CD4-positive, alpha-beta T cell treated with Interleukin-10 for 1 hour (primary cell): ENCODE results near the gene RASAL2.

Experiments used
- DNase-seq: peaks from one replicate; pipeline ENCODE4 v3.0.0-alpha.2; 2020

RASAL2 gene

DNA sequence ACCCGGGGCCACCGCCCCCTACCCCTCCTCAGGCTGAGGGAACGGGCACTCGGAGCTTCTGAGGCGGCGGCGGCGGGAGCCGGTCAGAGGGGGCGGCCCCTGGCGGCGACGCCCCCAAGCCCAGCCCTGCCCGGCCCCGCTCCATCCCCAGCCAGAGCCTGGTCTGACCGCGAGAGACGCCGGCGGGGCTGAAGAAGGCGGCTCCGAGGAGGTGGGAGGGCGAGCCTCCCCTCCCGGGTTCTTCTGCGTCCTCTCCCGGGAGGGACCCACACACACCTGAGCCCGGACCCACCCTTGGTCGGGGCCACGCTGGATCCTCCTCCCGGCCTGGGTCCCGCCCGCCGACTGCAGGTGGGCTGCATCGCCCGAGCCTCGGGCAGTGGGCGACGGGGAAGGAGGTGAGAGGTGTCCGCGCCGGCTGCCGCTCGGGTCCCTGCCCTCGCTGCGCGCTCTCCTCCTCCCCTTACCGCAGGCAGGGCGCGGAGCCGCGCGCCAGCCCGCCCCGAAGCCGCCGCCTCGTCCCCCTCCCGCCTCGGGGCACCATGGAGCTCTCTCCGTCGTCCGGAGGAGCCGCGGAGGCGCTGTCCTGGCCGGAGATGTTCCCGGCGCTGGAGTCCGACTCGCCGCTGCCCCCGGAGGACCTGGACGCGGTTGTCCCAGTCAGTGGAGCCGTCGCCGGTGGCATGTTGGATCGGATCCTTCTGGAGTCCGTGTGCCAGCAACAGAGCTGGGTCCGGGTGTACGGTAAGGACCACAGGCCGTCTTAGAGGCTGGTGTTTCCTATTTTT is at the start of gene RASAL2:
Gene RASAL2 (plus strand): TSS at position 154 of the 788 bp plus-strand sequence. CDS start 389 bp downstream, at position 543.
- DNase-seq: no peak

DNA sequence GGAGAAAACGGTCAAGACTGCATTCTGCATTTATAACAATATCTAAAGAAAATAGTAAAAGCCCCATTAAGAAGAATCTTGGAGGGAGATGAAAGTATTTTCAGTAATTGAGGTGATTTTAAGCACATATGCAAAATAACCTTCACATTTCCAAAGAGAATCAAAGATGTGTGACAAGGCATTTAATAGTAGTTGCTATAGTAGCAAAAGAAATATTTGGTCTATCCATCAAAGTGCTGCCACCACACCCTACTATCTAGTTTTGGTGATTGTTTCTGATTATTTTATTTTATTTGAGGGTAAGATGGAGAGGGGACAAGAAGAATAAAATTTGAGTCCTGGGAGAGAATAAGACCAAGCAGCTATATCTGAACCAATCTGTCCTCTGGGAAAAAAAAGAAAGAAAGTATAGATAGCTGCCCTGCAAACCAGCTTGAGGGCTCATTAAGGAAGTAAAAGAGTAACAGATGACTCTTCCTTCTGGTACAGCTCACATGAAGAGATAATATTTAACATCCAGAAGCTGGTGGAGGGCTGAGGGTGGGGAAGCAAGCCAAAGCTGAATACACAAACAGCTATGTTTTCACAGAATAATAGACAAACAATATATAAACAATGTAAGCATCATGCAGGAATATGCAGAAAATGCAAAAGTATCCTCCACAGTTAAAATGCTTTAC is 47.2 kb upstream of the RASAL2 start:
- DNase-seq: no peak

- no peak for DNase-seq
These were observed 46.4 kb upstream of the RASAL2 start for GRCh38 chr1:178047403-178048093.

DNA sequence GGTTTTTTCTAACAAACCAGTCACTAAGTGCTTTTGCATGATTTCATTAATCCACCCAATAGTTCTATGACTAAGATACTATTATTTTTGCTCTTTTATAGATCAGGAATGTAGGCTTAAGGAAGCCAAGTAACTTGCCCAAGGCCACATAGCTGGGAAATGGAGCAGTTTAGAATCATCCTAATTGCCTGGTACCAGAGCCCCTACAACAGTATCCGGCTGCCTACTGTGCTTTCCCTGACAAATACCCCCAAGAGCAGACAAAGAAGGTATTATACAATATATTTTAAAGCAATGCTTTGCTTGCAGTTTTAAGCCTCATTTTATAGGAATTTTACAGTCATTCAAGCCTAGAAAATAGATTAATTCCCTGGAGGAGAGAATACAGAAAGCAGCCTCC is 45.5 kb upstream of the RASAL2 start:
- no peak for DNase-seq

GRCh38 chr1:178048883-178049282 is 45.0 kb upstream of the RASAL2 start:
- DNase-seq: no peak

DNA sequence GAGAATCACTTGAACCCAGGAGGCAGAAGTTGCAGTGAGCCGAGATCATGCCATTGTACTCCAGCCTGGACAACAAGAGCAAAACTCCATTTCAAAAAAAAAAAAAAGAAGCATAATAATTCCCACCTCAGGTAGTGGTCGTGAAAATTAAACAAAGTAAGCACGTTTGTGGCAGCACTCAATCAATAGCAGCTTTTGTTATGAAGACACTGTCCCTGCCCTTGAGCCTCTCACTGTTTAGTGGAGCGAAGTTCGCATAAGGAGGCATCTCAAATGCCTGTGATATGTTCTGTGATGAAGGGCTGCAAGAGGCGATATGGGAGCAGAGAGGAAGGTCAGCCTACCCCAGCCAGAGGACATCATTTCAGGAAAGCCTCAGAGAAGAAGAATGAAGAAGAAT is 43.8 kb upstream of the RASAL2 start:
- no peak for DNase-seq

DNA sequence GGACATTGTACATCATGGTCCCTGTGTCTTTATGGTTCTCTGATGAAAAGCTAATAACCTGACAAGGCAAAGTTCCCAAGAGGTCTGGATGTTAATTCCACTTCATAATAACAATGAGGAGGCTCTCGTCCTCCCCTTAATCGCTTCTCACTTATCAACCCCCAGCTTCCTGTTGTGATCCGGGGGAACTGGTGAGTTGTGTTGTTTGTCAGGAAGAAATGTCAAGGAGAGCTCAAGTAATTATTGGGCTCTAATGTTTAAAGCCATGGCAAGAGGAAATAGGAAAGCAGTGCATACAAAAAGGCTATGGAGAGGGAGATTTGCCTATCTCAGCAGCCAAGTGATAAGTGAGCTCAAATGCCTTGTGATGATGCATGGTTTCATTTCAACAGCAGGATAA is 42.8 kb upstream of the RASAL2 start:
- DNase-seq: no peak

- DNase-seq: no peak
These were observed 41.0 kb upstream of the RASAL2 start for GRCh38 chr1:178052650-178053461.

GRCh38 chr1:178055093-178055492 is 38.8 kb upstream of the RASAL2 start:
- no peak for DNase-seq

DNA sequence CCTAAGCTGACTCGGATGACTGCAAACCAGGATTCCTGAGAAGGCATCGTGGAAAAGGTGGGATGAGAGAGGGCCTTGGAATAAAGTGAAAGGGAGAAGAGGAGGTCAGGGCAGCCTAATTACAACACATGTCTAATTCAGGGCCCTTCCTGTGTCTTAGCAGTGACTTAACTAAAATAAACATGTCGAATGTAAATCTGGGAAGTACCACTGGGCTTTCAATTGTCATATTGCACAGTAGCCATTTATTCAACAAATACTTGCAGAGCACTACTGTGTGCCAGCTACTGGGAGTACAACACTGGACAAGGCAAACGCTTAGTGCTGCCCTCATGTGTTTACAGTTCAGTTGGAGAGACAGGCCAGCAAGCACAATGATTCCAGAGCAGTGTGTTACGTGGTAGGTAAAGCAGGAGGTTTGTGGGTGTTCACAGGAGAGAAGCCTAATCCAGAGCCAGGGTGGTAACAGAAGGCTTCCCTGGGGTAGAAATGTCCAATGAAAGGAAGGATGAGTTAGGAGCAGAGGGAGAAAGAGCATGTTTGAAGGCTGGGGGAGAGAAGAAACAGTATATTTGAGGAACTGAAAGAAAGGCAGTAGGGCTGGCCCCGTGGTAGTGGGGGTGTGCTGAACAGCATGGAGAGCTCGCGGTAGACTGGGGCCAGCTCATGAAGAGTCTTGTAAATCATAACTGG is 38.0 kb upstream of the RASAL2 start:
- DNase-seq: no peak

DNA sequence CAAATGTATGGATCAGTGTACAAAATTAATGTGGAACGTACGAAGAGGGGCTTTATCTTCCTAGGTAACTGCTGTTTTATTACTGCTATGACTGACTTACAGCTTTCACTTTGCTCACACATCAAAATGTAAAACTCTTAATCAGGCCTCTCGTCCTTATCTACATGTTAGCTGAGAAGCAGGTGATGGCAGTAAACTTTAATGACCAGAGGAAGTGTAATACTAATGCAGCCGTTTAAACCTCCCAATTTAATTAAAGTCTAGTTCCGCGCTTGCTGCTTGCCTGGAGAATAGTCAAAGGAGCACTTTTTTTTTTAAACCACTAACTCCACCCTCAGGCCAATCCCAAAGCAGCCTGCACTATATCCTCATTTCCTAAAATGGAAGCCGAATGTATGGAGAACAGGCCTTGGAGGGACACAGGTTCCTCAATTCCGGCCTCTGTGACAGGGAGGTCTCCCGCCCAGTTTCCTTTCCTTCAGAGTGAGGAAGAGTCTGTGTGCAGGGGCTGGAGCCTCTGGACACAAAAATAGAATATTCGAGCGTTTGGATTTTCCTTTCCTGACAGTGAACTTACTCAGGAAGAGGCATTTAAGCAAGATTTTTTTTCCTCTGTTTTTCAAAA is 36.7 kb upstream of the RASAL2 start:
- DNase-seq: no peak

- no peak for DNase-seq
These were observed 35.9 kb upstream of the RASAL2 start for GRCh38 chr1:178057912-178058534.

- DNase-seq: no peak
These were observed 32.9 kb upstream of the RASAL2 start for GRCh38 chr1:178060789-178061556.

- no peak for DNase-seq
These were observed 32.3 kb upstream of the RASAL2 start for GRCh38 chr1:178061620-178062019.

- DNase-seq: no peak
These were observed 29.6 kb upstream of the RASAL2 start for GRCh38 chr1:178064191-178064821.

DNA sequence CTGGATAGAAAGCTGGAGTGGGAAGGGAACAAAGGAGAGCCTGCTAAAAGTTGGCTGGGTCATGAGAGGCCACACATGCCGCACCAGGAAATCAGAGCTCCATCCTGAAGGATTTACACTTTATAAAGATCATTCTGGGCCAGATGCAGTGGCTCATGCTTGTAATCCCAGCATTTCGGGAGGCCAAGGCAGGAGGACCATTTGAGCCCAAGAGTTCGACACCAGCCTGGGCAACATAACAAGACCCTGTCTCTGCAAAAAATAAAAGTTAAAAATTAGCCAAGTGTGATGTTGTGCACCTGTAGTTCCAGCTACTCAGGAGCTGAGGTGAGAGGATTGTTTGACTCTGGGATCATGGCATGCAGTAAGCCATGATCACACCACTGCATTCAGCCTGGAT is 28.7 kb upstream of the RASAL2 start:
- DNase-seq: no peak

DNA sequence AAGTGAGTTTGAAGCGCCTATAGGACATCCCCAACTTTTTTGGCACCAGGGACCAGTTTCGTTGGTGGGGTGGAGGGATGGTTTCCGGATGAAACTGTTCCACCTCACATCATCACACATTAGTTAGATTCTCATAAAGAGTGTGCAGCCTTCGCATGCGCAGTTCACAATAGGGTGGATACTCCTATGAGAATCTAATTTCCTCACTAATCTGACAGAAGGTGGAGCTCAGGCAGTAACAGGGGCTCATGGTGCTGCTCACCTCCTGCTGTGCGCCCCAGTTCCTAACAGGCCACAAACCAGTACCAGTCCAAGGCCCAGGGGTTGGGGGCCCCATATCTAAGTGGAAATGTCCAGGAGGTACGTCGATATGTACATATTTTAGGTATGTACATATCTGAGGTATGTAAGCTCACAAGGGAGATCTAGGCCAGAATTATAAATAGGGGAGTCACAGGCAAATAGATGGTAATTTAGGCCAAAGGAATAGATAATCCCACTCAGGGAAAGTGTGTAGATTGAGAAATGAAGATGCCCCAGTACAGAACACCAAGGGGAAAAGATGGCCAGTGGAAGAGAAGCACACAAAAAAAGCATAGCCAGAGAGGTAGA is 27.5 kb upstream of the RASAL2 start:
- DNase-seq: no peak

- no peak for DNase-seq
These were observed 26.8 kb upstream of the RASAL2 start for GRCh38 chr1:178066908-178067614.

DNA sequence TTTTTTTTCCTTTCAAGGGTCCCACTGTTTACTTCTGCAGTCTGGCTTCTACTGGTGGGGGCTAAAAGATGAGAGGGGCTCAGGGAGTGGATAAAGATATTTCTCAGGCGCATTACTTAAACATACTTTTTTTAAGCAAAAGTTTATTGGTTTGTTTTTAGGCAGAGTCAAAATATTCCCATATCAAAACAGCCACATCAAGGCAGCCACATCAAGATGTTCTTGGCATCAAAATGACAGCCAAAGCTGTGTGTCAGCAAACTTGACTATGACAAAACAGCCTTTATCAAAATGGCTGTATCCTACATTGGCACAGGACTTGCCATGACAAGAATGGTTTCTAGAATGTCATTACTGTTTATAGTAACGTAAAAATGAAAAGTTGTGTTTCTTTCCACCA is 22.1 kb upstream of the RASAL2 start:
- no peak for DNase-seq
